Naive B cell (primary cell): ENCODE measurements around the gene PLEKHG7. TPM values are rescaled to one million over a fixed set of nuclear protein-coding genes. Genes with fewer than 3 reads are reported as not detected.

Experiments used
- ATAC-seq, 2 donors: fragments of 150-1000 bp; cut with Tn5 transposase; 2 replicates each; pipeline ENCODE4 v1.10.0; 2021; ENCODE audit warnings: low read depth in 2 of 2, mild to moderate bottlenecking in 2 of 2, moderate library complexity in 2 of 2
- DNase-seq: peaks from one replicate; pipeline ENCODE4 v3.0.0; 2022
- H3K27ac Mint-ChIP-seq, 6 donors: one replicate each; pipeline ENCODE4 v1.8.0; 2020 to 2022; ENCODE audit warnings: mild to moderate bottlenecking in 6 of 6, mixed read lengths in 6 of 6, moderate library complexity in 5 of 6, inconsistent platforms in 2 of 6
- H3K27me3 Mint-ChIP-seq, 3 donors: one replicate each; pipeline ENCODE4 v1.8.0; 2021 to 2022; ENCODE audit warnings: mixed read lengths in 3 of 3, mild to moderate bottlenecking in 1 of 3
- H3K36me3 Mint-ChIP-seq, 2 donors: one replicate each; pipeline ENCODE4 v1.8.0; 2020 to 2022; ENCODE audit warnings: mixed read lengths in 2 of 2, inconsistent platforms in 1 of 2, mild to moderate bottlenecking in 1 of 2
- H3K4me1 Mint-ChIP-seq, 3 donors: one replicate each; pipeline ENCODE4 v1.8.0; 2020 to 2022; ENCODE audit warnings: mixed read lengths in 3 of 3, inconsistent platforms in 1 of 3, mild to moderate bottlenecking in 1 of 3, moderate library complexity in 1 of 3
- H3K4me3 Mint-ChIP-seq, 8 donors: one replicate each; pipeline ENCODE4 v1.8.0; 2020 to 2022; ENCODE audit warnings: mild to moderate bottlenecking in 8 of 8, mixed read lengths in 8 of 8, moderate library complexity in 8 of 8, inconsistent platforms in 2 of 8
- H3K9me3 Mint-ChIP-seq, 7 donors: one replicate each; pipeline ENCODE4 v1.8.0; 2020 to 2022; ENCODE audit warnings: mixed read lengths in 7 of 7, mild to moderate bottlenecking in 5 of 7, inconsistent platforms in 2 of 7, moderate library complexity in 1 of 7
- polyA plus RNA-seq, 6 donors: library from polyadenylated mRNA; unstranded; fragments of 300-500 nt; fragmentation: Illumina TruSeq; gene quantifications; one replicate each; pipeline ENCODE4 v1.2.3, GENCODE V29; 2021; ENCODE audit warnings: low read depth in 6 of 6

PLEKHG7 gene
- polyA plus RNA-seq, 6 donors from 2014 or later, result 0.08 to 0.20 (median 0.11) TPM; not detected in 2

DNA sequence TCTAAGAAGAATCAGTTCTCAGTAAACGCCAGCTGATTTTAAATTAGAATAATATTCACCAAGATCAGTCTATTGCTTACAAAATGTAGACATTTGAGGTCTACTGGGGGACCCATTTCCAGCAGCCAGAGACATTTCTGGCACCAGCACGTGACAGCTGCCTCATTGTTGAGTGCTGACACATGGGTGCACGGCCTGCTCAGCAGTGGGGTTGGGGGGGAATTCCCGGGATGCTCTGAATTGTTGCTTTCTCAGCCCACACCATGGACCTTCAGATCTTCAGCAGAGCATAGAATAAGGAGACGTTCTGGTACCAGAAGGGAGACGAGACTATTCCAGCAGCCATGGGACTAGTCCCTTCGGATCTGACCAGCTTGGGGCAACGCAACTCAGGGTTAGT, 18.3 kb downstream of the PLEKHG7 start:
- H3K27ac Mint-ChIP-seq, result no peak overlapping the region

GRCh38 chr12:92721656-92722055, 18.9 kb downstream of the PLEKHG7 start:
- Mint-ChIP-seq H3K27ac (peak overlapping the region in 1 of 6 donors; percentile 22), H3K27me3 (peaks cover 0 to 3% (median 0%) of the 10 kb centered on the region in 3 donors), H3K36me3 (peaks cover 0 to 13% of the 10 kb centered on the region in 2 donors), H3K9me3 (peaks cover 3 to 16% (median 7%) of the 10 kb centered on the region in 7 donors), H3K4me3 (no peak overlapping the region), H3K4me1 (no peaks in the 10 kb centered on the region)
- ATAC-seq (no peak), DNase-seq (no peak)

More for the DNA sequence above, 18.3 kb downstream of the PLEKHG7 start:
- no peak overlapping the region for H3K4me3 Mint-ChIP-seq
- no peak for ATAC-seq
- no peaks in the 10 kb centered on the region for H3K4me1 Mint-ChIP-seq
- H3K36me3 Mint-ChIP-seq, result peaks cover 0 to 13% of the 10 kb centered on the region in 2 donors
- no peak for DNase-seq
- H3K27me3 Mint-ChIP-seq, result peaks cover 0 to 3% (median 0%) of the 10 kb centered on the region in 3 donors
- peaks cover 3 to 16% (median 7%) of the 10 kb centered on the region in 7 donors for H3K9me3 Mint-ChIP-seq

GRCh38 chr12:92722897-92723296, 20.1 kb downstream of the PLEKHG7 start:
- no peak for DNase-seq
- peaks cover 0 to 3% (median 0%) of the 10 kb centered on the region in 3 donors for H3K27me3 Mint-ChIP-seq
- no peak overlapping the region for H3K4me3 Mint-ChIP-seq
- H3K4me1 Mint-ChIP-seq, result no peaks in the 10 kb centered on the region
- H3K36me3 Mint-ChIP-seq, result peaks cover 0 to 13% of the 10 kb centered on the region in 2 donors
- peaks cover 3 to 16% (median 7%) of the 10 kb centered on the region in 7 donors for H3K9me3 Mint-ChIP-seq
- ATAC-seq, result no peak
- no peak overlapping the region for H3K27ac Mint-ChIP-seq

DNA sequence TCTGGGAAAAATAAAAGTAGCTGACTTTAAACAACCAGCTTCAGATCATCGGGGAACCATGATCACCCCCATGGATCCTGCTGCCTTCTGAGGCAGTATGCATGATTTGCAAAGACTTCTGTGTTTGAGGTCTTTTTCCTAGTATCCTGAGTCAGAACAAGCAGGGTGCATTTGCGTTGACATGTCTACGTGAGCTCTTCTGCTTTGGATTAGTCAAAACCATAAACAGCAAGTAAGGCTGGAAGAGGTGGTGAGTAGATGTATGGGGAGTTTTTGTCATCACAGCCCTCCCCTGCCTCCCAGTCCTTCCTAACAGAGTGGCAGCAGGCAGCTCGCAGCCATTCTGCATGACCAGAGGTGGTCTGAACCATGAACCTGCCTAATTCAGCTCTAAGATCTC, 24.1 kb downstream of the PLEKHG7 start:
- Mint-ChIP-seq H3K27ac (no peak overlapping the region), H3K27me3 (peaks cover 0 to 3% (median 0%) of the 10 kb centered on the region in 3 donors), H3K4me1 (no peaks in the 10 kb centered on the region), H3K4me3 (no peak overlapping the region), H3K9me3 (peaks cover 3 to 16% (median 7%) of the 10 kb centered on the region in 7 donors), H3K36me3 (peaks cover 0 to 13% of the 10 kb centered on the region in 2 donors)
- no peak for DNase-seq
- no peak for ATAC-seq

DNA sequence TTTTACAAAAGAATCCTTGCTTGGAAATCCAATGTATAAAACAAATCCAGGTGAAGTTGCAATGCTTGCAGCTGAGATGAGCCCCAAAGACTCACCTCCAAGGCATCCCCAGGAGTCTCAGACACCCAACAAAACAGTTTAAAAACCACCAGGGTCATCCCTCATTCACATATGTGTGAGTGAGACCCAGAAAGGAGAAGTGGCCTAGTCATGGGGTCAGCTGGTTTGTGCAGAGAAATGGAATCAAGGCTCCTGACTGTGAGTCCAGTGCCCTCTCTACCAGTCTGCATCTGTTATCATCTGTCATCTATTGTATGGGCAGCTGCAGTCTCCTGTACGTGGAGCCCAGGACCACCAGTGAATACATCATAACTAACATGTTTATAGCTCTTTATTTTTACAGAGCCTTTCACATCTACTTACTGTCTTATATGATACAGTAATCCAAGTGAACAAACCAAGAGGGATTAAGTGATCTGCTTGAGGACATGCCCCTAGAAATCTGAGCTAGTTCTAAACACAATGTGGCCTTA, 27.1 kb downstream of the PLEKHG7 start:
- peaks cover 0 to 5% of the 10 kb centered on the region in 2 donors for H3K36me3 Mint-ChIP-seq
- H3K4me1 Mint-ChIP-seq, result no peaks in the 10 kb centered on the region
- ATAC-seq (no peak), DNase-seq (no peak)
- H3K27ac Mint-ChIP-seq, result no peak overlapping the region
- H3K4me3 Mint-ChIP-seq, result no peak overlapping the region
- H3K9me3 Mint-ChIP-seq, result peaks cover 0 to 6% (median 5%) of the 10 kb centered on the region in 7 donors
- peaks cover 0 to 4% (median 0%) of the 10 kb centered on the region in 3 donors for H3K27me3 Mint-ChIP-seq

- H3K4me1 Mint-ChIP-seq, result no peaks in the 10 kb centered on the region
- no peak overlapping the region for H3K27ac Mint-ChIP-seq
- H3K4me3 Mint-ChIP-seq, result no peak overlapping the region
- H3K27me3 Mint-ChIP-seq, result peaks cover 0 to 4% (median 0%) of the 10 kb centered on the region in 3 donors
- peaks cover 0 to 1% (median 0%) of the 10 kb centered on the region in 7 donors for H3K9me3 Mint-ChIP-seq
- ATAC-seq, result no peak
- no peak for DNase-seq
- H3K36me3 Mint-ChIP-seq, result no peaks in the 10 kb centered on the region
Measured at GRCh38 chr12:92730758-92731157, 28.0 kb downstream of the PLEKHG7 start.

DNA sequence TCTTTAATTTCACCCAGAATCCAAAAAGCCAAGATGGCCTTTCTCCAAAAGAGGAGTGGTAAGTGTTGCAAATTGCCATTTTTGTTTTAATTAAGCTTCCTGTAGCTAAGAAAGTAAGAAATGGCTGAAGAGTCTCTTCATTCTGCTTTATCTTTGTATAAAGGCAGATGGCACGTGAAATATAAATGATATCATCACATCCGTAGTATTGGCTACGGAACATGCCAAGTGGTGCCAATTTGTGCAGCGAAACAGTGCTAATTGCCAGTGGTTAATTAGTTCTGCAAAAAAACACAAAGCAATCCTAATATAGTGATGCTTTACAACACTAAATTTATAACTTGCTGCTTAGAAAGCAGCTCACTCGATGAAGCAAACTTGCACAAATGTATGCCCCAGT, 29.4 kb downstream of the PLEKHG7 start:
- ATAC-seq, result no peak
- H3K27ac Mint-ChIP-seq, result no peak overlapping the region
- H3K27me3 Mint-ChIP-seq, result peaks cover 0 to 4% (median 0%) of the 10 kb centered on the region in 3 donors
- peaks cover 0 to 1% (median 0%) of the 10 kb centered on the region in 7 donors for H3K9me3 Mint-ChIP-seq
- no peak overlapping the region for H3K4me3 Mint-ChIP-seq
- DNase-seq, result no peak
- H3K36me3 Mint-ChIP-seq, result no peaks in the 10 kb centered on the region
- no peaks in the 10 kb centered on the region for H3K4me1 Mint-ChIP-seq

GRCh38 chr12:92732716-92733115, 29.9 kb downstream of the PLEKHG7 start:
- no peaks in the 10 kb centered on the region for H3K4me1 Mint-ChIP-seq
- H3K27me3 Mint-ChIP-seq, result peaks cover 0 to 4% (median 0%) of the 10 kb centered on the region in 3 donors
- H3K27ac Mint-ChIP-seq, result no peak overlapping the region
- DNase-seq (no peak), ATAC-seq (no peak)
- no peaks in the 10 kb centered on the region for H3K36me3 Mint-ChIP-seq
- no peak overlapping the region for H3K4me3 Mint-ChIP-seq
- H3K9me3 Mint-ChIP-seq, result peaks cover 0 to 1% (median 0%) of the 10 kb centered on the region in 7 donors

- no peaks in the 10 kb centered on the region for H3K36me3 Mint-ChIP-seq
- H3K4me1 Mint-ChIP-seq, result no peaks in the 10 kb centered on the region
- H3K9me3 Mint-ChIP-seq, result peaks cover 0 to 1% (median 0%) of the 10 kb centered on the region in 7 donors
- H3K27ac Mint-ChIP-seq, result no peak overlapping the region
- no peak overlapping the region for H3K4me3 Mint-ChIP-seq
- DNase-seq (no peak), ATAC-seq (no peak)
- H3K27me3 Mint-ChIP-seq, result peaks cover 0 to 4% (median 0%) of the 10 kb centered on the region in 3 donors
Measured at GRCh38 chr12:92733181-92733580, 30.4 kb downstream of the PLEKHG7 start.

DNA sequence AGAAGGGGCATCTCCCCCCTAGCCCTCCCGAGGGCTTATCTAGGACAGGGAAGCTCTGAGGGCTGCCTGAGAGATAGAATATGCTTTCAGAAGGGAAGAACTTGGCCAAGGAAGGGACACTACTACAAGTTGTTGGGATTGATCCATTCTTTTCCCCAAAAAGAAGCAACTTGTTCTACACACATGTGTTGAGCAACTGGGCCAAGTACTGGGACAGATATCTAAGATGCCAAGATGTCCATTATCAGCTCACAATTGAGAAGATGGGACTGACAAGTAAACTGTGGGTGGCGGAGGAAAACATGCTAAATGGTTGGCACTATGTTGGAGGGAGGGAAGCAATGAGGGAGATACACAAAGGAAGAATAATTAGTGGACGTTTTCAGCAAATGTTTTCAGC, 30.9 kb downstream of the PLEKHG7 start:
- H3K36me3 Mint-ChIP-seq, result no peaks in the 10 kb centered on the region

DNA sequence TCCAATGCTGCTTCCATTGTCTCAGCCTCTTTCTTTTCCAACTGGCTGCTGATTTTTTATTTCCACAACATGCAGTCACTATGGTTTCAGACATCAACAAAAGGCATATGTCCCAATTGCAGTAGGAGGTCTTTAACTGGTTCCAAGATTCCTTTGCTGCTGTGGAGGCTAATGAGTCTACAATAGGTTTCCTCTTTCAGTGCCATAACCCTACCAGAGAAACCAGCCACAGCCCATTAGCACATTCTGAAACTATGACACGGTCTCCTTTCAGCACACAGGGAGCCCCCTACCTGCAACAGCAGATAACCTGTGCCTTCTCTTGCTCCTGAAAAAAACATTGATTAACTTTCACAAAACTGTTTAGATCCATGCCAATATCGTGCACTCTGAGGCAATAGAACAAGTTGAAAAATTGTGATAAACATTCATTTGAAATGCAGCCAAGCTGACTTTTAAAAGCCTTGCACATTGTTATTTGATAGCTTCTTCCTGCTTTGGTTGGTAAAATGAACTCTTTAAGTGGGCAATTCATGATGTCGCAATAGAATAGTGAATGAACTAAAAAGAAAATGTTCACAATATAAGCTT, 32.4 kb downstream of the PLEKHG7 start:
- no peaks in the 10 kb centered on the region for H3K36me3 Mint-ChIP-seq
- H3K4me1 Mint-ChIP-seq, result no peaks in the 10 kb centered on the region
- DNase-seq, result no peak
- H3K4me3 Mint-ChIP-seq, result no peak overlapping the region
- no peak for ATAC-seq
- H3K9me3 Mint-ChIP-seq, result peaks cover 0 to 1% (median 0%) of the 10 kb centered on the region in 7 donors
- peaks cover 0 to 4% (median 0%) of the 10 kb centered on the region in 3 donors for H3K27me3 Mint-ChIP-seq
- no peak overlapping the region for H3K27ac Mint-ChIP-seq

More for the DNA sequence above, 30.9 kb downstream of the PLEKHG7 start:
- ATAC-seq (no peak), DNase-seq (no peak)
- Mint-ChIP-seq H3K4me3 (no peak overlapping the region), H3K9me3 (peaks cover 0 to 1% (median 0%) of the 10 kb centered on the region in 7 donors), H3K27ac (peak overlapping the region in 1 of 6 donors; percentile 2), H3K27me3 (peaks cover 0 to 4% (median 0%) of the 10 kb centered on the region in 3 donors), H3K4me1 (no peaks in the 10 kb centered on the region)

DNA sequence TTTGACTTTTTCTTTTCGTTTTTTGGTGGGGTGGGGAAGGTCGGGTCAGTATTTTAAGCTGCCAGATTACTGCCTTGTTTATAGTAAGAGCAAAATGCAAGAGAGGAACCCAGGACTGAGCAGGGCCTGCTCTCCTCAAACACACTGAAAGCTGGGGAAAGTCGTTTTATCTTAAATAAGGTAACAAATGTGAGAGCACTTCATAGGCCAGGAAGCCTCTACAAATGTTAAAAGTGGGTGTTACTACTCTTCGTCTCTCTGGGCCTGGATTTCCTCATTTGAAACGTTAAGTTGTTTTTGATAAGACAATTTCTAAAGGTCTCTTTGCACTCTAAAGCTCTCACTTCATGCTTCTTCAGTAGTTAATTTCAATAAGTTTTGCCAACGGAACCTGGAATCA, 33.8 kb downstream of the PLEKHG7 start:
- Mint-ChIP-seq H3K27me3 (peaks cover 0 to 4% (median 0%) of the 10 kb centered on the region in 3 donors), H3K4me1 (no peaks in the 10 kb centered on the region), H3K4me3 (no peak overlapping the region), H3K36me3 (no peaks in the 10 kb centered on the region), H3K27ac (no peak overlapping the region), H3K9me3 (peaks cover 0 to 1% (median 0%) of the 10 kb centered on the region in 7 donors)
- ATAC-seq (no peak), DNase-seq (no peak)

DNA sequence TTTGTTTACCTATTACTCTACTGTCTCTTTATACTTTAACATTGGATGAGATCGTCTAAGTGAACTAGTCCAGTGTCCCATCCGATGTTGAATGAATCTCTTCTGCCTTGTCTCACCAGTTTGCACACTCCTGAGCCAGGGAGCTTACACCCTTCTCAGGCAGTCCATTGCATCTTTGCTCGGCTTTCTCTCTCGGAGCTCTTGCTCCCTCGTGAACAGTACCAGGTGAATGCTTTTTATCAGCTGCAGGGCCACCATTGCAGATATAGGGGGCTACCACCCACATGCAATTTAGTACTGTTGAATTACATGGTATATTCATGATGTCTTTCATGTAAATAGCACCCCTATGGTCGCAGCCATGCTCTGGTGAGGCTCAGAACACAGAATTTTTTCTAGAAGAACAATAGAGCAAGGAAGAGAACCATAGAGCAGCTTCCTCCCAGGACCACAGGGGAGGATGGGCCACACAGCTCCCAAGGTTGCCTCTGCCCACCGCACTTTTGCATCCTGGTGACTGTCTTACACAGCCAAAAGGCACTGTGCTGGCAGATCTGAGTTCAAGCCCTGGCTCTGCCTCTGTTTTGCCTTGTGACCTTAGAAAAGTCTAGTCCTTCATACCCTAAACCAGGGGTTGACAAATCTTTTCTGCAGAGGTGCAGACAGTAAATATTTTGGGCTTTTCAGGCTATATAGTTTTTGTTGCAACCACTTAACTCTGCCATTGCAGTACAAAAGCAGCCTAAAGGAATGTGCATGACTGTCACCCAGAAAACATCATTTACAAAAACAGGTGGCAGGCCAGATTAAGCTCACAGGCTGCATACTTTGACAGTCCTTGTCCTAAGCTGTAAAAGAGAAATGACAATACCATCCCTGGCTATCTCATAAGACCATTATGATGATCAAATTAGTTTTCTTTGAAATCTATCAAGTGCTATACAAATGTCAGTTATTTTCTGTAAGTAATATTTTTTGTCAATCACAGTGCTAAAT, 35.4 kb downstream of the PLEKHG7 start:
- Mint-ChIP-seq H3K27me3 (peaks cover 0 to 4% (median 3%) of the 10 kb centered on the region in 3 donors), H3K36me3 (peaks cover 0 to 3% of the 10 kb centered on the region in 2 donors)
- no peak for ATAC-seq

More for the DNA sequence above, 35.4 kb downstream of the PLEKHG7 start:
- Mint-ChIP-seq H3K4me1 (no peaks in the 10 kb centered on the region), H3K27ac (peak overlapping the region in 2 of 6 donors; percentile 2 to 13), H3K9me3 (peaks cover 0 to 1% (median 0%) of the 10 kb centered on the region in 7 donors), H3K4me3 (no peak overlapping the region)
- no peak for DNase-seq
